Kidney (tissue), 14 donors: Measurements from ENCODE around the gene MFN2. TPM values are rescaled to one million over a fixed set of nuclear protein-coding genes. Genes with fewer than 3 reads are reported as not detected.

Experiments
- DNase-seq, 5 donors: peaks; one replicate each; pipeline ENCODE4 v3.0.0-alpha.2; 2013 to 2020
- FAIRE-seq: peaks from 2 replicates; lab custom pipeline; 2012; peaks lifted over from hg19 to GRCh38; lab: Jason Lieb, UNC
- H3K27ac ChIP-seq, 2 donors: one replicate each; pipeline ENCODE4 v1.7.0; 2013; ENCODE audit warnings: low read depth in 2 of 2, low read length in 2 of 2, inconsistent platforms in 1 of 2
- H3K27me3 ChIP-seq: one replicate; pipeline ENCODE4 v1.7.1; 2013; ENCODE audit warnings: low read length, inconsistent platforms; ENCODE audit not compliant: control insufficient read depth, insufficient read depth
- H3K36me3 ChIP-seq, 3 donors: one replicate each; pipeline versions ENCODE4 v1.7.0 to v1.7.1; 2013; ENCODE audit warnings: low read length in 3 of 3, control low read depth in 1 of 3, inconsistent platforms in 1 of 3; ENCODE audit not compliant: insufficient read depth in 3 of 3, control insufficient read depth in 2 of 3
- H3K4me1 ChIP-seq, 3 donors: one replicate each; pipeline versions ENCODE4 v1.7.0 to v1.7.1; 2013; ENCODE audit warnings: low read length in 3 of 3, inconsistent platforms in 1 of 3, low read depth in 1 of 3; ENCODE audit not compliant: control insufficient read depth in 2 of 3, insufficient read depth in 2 of 3
- H3K4me3 ChIP-seq, 3 donors: one replicate each; pipeline versions ENCODE4 v1.7.0 to v1.8.1; 2013; ENCODE audit warnings: low read length in 3 of 3, control low read depth in 1 of 3, inconsistent platforms in 1 of 3
- H3K9ac ChIP-seq, 3 donors: one replicate each; pipeline versions ENCODE4 v1.7.0 to v1.7.1; 2013; ENCODE audit warnings: low read length in 3 of 3, control low read depth in 1 of 3, inconsistent platforms in 1 of 3
- H3K9me3 ChIP-seq, 3 donors: one replicate each; pipeline versions ENCODE4 v1.7.0 to v1.7.1; 2013; ENCODE audit warnings: low read length in 3 of 3, control low read depth in 1 of 3, inconsistent platforms in 1 of 3; ENCODE audit not compliant: control insufficient read depth in 2 of 3, insufficient read depth in 1 of 3
- CTCF ChIP-seq: IDR thresholded peaks from 3 replicates; pipeline ENCODE4 v1.5.1; 2012; ENCODE audit warnings: mild to moderate bottlenecking, moderate library complexity, borderline replicate concordance; ENCODE audit not compliant: insufficient read depth; ENCODE audit errors: extremely low read depth
- intact Hi-C: fragments of 100-400 bp; cut with DNase I; formaldehyde crosslinking; loops from one replicate; pipeline ENCODE4 v1.11.1; 2022
- polyA plus RNA-seq: library from polyadenylated mRNA; stranded (reverse); fragments of 350-450 nt; fragmentation: Illumina TruSeq; extraction: RNeasy Lipid Tissue Mini Kit (QIAGEN cat#74804); gene quantifications from one replicate; pipeline ENCODE4 v1.2.3, GENCODE V29; 2014; ENCODE audit warnings: low read depth, low replicate concordance; ENCODE audit not compliant: insufficient read depth
- total RNA-seq: library from RNA; stranded (reverse); fragmentation: NEBNext Ultra II Directional; extraction: Animal tissue kit (Norgen Biotek cat#: 25700); gene quantifications from one replicate; pipeline ENCODE4 v1.2.1, GENCODE V29; 2021
- donor health status: control.
- donor health status: control.
- donor health status: control.
- donor health status: control.
- donor health status: control.
- donor health status: DM: yes; HTN: yes; CAD: no.
- donor health status: Normal renal cell carcinoma (clear cell type).

Gene MFN2
- total and polyA plus RNA-seq, 2 donors from 2014 or later = 41.1 to 77.6 TPM

GRCh38 chr1:11943619-11944018 lies 36.6 kb upstream of the MFN2 start:
- Histone ChIP-seq H3K4me3 (no peak overlapping the region), H3K36me3 (no peaks in the 10 kb centered on the region), H3K27me3 (no peaks in the 10 kb centered on the region), H3K9me3 (no peaks in the 10 kb centered on the region), H3K4me1 (peaks cover 0 to 9% (median 0%) of the 10 kb centered on the region in 3 donors), H3K27ac (no peak overlapping the region), H3K9ac (no peak overlapping the region)
- no peak for FAIRE-seq
- no peak for TF ChIP-seq CTCF
- DNase-seq = no peak
- intact Hi-C loops = no loop called here

- peak in 4 of 5 donors; percentile 91 to 95 (median 92) for DNase-seq
- Histone ChIP-seq H3K27me3 (no peaks in the 10 kb centered on the region), H3K9me3 (no peaks in the 10 kb centered on the region), H3K27ac (no peak overlapping the region), H3K4me1 (peaks cover 0 to 5% (median 0%) of the 10 kb centered on the region in 3 donors), H3K4me3 (no peak overlapping the region), H3K9ac (no peak overlapping the region), H3K36me3 (peaks cover 0 to 2% (median 0%) of the 10 kb centered on the region in 3 donors)
- intact Hi-C loops = no loop called here
- TF ChIP-seq CTCF = no peak
- no peak for FAIRE-seq
Observed at GRCh38 chr1:11944358-11944931, 35.8 kb upstream of the MFN2 start.

GRCh38 chr1:11946647-11947046 lies 33.6 kb upstream of the MFN2 start:
- Histone ChIP-seq H3K9ac (no peak overlapping the region), H3K36me3 (peaks cover 0 to 2% (median 0%) of the 10 kb centered on the region in 3 donors), H3K4me1 (no peaks in the 10 kb centered on the region), H3K4me3 (no peak overlapping the region), H3K9me3 (no peaks in the 10 kb centered on the region), H3K27ac (no peak overlapping the region), H3K27me3 (no peaks in the 10 kb centered on the region)
- intact Hi-C loops = no loop called here
- no peak for TF ChIP-seq CTCF
- no peak for DNase-seq
- FAIRE-seq = no peak
